ENCODE results near the gene MUC5AC.
A peak's percentile ranks its signal among the peaks of the same experiment; 100 is the strongest.

The MUC5AC gene

DNA sequence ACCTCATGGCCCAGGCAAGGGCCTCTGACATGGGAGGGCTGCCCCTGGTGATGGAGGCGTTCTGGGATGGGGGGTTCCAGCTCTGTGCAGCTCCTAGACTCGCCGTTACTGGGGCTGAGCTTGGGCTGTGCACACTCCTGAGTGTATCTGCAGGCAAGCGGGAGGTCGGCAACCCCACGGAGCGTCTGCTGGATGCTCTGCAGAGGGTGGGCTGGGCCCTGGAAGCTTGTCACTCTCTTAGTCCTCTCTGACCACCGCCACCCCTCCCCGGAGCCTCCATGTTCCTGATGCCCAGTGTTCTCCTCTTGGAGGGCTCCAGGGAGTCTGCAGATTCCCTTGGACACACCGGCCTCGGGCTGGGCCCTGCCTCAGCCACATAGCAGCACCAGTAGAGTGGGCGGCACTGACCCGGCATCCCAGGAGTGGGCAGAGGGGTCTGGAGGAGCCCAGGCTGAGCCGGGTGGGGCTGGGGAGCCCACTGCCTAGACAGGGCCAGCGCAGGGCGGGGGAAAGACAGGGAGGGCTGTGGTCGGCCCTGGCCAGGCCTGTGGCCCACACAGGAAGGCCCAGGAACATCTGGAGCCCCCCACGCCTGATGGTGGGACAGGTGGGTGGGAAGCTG is 44.5 kb downstream of the MUC5AC start:
- no peak overlapping the region for H2AFZ ChIP-seq (ENCODE audit: low read depth, low read length)
- no peak overlapping the region for H3K27ac ChIP-seq (ENCODE audit: low read length)
- no peak overlapping the region for H3K4me2 ChIP-seq (ENCODE audit: insufficient read depth, low read length)
- no peaks in the 10 kb centered on the region for H3K9me3 ChIP-seq (ENCODE audit: insufficient read depth, low read length, severe bottlenecking)
- no peak overlapping the region for H3K9ac ChIP-seq (ENCODE audit: low read depth, low read length)
- no peaks in the 10 kb centered on the region for H3K79me2 ChIP-seq (ENCODE audit: insufficient read depth, low read length)
- no peaks in the 10 kb centered on the region for H3K4me1 ChIP-seq (ENCODE audit: insufficient read depth, low read length)
- no peak overlapping the region for H3K4me3 ChIP-seq (ENCODE audit: low read depth in 1 of 2, low read length in 2 of 2)
- no peaks in the 10 kb centered on the region for H3K36me3 ChIP-seq (ENCODE audit: insufficient read depth, low read length)
- TF ChIP-seq, protein P1, sequence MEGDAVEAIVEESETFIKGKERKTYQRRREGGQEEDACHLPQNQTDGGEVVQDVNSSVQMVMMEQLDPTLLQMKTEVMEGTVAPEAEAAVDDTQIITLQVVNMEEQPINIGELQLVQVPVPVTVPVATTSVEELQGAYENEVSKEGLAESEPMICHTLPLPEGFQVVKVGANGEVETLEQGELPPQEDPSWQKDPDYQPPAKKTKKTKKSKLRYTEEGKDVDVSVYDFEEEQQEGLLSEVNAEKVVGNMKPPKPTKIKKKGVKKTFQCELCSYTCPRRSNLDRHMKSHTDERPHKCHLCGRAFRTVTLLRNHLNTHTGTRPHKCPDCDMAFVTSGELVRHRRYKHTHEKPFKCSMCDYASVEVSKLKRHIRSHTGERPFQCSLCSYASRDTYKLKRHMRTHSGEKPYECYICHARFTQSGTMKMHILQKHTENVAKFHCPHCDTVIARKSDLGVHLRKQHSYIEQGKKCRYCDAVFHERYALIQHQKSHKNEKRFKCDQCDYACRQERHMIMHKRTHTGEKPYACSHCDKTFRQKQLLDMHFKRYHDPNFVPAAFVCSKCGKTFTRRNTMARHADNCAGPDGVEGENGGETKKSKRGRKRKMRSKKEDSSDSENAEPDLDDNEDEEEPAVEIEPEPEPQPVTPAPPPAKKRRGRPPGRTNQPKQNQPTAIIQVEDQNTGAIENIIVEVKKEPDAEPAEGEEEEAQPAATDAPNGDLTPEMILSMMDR (IDR thresholded peaks at IDR 0.05; ENCODE audit: borderline replicate concordance, extremely low read depth, low read length, poor library complexity, severe bottlenecking): peak; percentile 2
- no peak for TF ChIP-seq EZH2 (IDR thresholded peaks at IDR 0.05; ENCODE audit: borderline replicate concordance, low read depth, low read length, severe bottlenecking)
- peak; percentile 49 for ATAC-seq (ENCODE audit: insufficient read depth, low read depth)
- H4K20me1 ChIP-seq (ENCODE audit: insufficient read depth, low read length): peaks cover 12% of the 10 kb centered on the region
- DNase-seq: peak; percentile 12
- H3K27me3 ChIP-seq (ENCODE audit: insufficient read depth, low read length, poor library complexity): no peaks in the 10 kb centered on the region

GRCh38 chr11:1202776-1203504 is 45.2 kb downstream of the MUC5AC start:
- H3K27me3 ChIP-seq (ENCODE audit: insufficient read depth, low read length, poor library complexity): no peaks in the 10 kb centered on the region
- H3K4me2 ChIP-seq (ENCODE audit: insufficient read depth, low read length): no peak overlapping the region
- no peaks in the 10 kb centered on the region for H3K9me3 ChIP-seq (ENCODE audit: insufficient read depth, low read length, severe bottlenecking)
- H3K4me1 ChIP-seq (ENCODE audit: insufficient read depth, low read length): no peaks in the 10 kb centered on the region
- H4K20me1 ChIP-seq (ENCODE audit: insufficient read depth, low read length): peaks cover 12% of the 10 kb centered on the region
- no peak overlapping the region for H3K4me3 ChIP-seq (ENCODE audit: low read depth in 1 of 2, low read length in 2 of 2)
- peak; percentile 60 for DNase-seq
- H3K27ac ChIP-seq (ENCODE audit: low read length): no peak overlapping the region
- no peaks in the 10 kb centered on the region for H3K36me3 ChIP-seq (ENCODE audit: insufficient read depth, low read length)
- H3K79me2 ChIP-seq (ENCODE audit: insufficient read depth, low read length): no peaks in the 10 kb centered on the region
- peak; percentile 87 for ATAC-seq (ENCODE audit: insufficient read depth, low read depth)
- no peak overlapping the region for H2AFZ ChIP-seq (ENCODE audit: low read depth, low read length)
- H3K9ac ChIP-seq (ENCODE audit: low read depth, low read length): no peak overlapping the region
- no peak for TF ChIP-seq EZH2 (IDR thresholded peaks at IDR 0.05; ENCODE audit: borderline replicate concordance, low read depth, low read length, severe bottlenecking)
- TF ChIP-seq, protein P1 (IDR thresholded peaks at IDR 0.05; ENCODE audit: borderline replicate concordance, extremely low read depth, low read length, poor library complexity, severe bottlenecking): peak; percentile 93

GRCh38 chr11:1203505-1204271 is 45.9 kb downstream of the MUC5AC start:
- Histone ChIP-seq H4K20me1 (ENCODE audit: insufficient read depth, low read length) (peaks cover 12% of the 10 kb centered on the region), H3K9me3 (ENCODE audit: insufficient read depth, low read length, severe bottlenecking) (no peaks in the 10 kb centered on the region), H3K79me2 (ENCODE audit: insufficient read depth, low read length) (no peaks in the 10 kb centered on the region), H3K9ac (ENCODE audit: low read depth, low read length) (no peak overlapping the region), H2AFZ (ENCODE audit: low read depth, low read length) (no peak overlapping the region), H3K4me1 (ENCODE audit: insufficient read depth, low read length) (no peaks in the 10 kb centered on the region), H3K36me3 (ENCODE audit: insufficient read depth, low read length) (no peaks in the 10 kb centered on the region), H3K27me3 (ENCODE audit: insufficient read depth, low read length, poor library complexity) (no peaks in the 10 kb centered on the region), H3K27ac (ENCODE audit: low read length) (no peak overlapping the region), H3K4me3 (ENCODE audit: low read depth in 1 of 2, low read length in 2 of 2) (no peak overlapping the region), H3K4me2 (ENCODE audit: insufficient read depth, low read length) (no peak overlapping the region)
- ATAC-seq (ENCODE audit: insufficient read depth, low read depth) (no peak), DNase-seq (no peak)
- no peak for TF ChIP-seq EZH2 (IDR thresholded peaks at IDR 0.05; ENCODE audit: borderline replicate concordance, low read depth, low read length, severe bottlenecking)
- TF ChIP-seq, protein P1 (IDR thresholded peaks at IDR 0.05; ENCODE audit: borderline replicate concordance, extremely low read depth, low read length, poor library complexity, severe bottlenecking): no peak

All from DND-41 (cell line).